ENCODE measurements around the gene TMSB15B. TPM values are rescaled to one million over a fixed set of nuclear protein-coding genes. Genes with fewer than 3 reads are reported as not detected.
"Not testable (repeated sequence)": the region's sequence is repeated elsewhere in the genome, so short reads cannot be mapped to it uniquely, and the experiment has no call there.

The TMSB15B gene
- total and polyA plus RNA-seq, 7 donors: 1.1 to 10.5 (median 4.4) TPM

DNA sequence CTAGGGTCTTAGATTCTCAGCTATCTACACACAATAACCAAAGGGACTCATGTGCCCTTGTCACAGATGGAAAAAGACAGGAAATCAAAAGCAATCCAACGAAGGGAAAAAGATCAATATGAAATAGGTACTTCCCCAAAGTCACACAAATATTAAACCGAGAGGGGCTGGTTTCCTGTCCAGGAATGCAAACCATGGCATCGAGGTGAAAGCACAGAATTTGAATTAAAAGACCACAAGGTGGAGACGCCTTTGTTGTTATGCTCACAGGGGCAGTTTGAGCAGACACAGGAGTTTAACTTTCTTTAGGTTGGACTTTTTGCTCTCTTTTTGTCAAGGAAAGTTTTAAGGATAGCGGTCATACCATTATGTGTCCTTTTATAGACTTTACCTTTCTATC, 36.8 kb downstream of the TMSB15B start:
- no peaks in the 10 kb centered on the region for H3K36me3 ChIP-seq
- no peaks in the 10 kb centered on the region for H3K27me3 ChIP-seq
- TF ChIP-seq POLR2A (IDR thresholded peaks at IDR 0.05): no peak
- no peak for TF ChIP-seq EP300 (IDR thresholded peaks at IDR 0.05)
- TF ChIP-seq, protein P1, sequence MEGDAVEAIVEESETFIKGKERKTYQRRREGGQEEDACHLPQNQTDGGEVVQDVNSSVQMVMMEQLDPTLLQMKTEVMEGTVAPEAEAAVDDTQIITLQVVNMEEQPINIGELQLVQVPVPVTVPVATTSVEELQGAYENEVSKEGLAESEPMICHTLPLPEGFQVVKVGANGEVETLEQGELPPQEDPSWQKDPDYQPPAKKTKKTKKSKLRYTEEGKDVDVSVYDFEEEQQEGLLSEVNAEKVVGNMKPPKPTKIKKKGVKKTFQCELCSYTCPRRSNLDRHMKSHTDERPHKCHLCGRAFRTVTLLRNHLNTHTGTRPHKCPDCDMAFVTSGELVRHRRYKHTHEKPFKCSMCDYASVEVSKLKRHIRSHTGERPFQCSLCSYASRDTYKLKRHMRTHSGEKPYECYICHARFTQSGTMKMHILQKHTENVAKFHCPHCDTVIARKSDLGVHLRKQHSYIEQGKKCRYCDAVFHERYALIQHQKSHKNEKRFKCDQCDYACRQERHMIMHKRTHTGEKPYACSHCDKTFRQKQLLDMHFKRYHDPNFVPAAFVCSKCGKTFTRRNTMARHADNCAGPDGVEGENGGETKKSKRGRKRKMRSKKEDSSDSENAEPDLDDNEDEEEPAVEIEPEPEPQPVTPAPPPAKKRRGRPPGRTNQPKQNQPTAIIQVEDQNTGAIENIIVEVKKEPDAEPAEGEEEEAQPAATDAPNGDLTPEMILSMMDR (IDR thresholded peaks at IDR 0.05): no peak
- no peak for TF ChIP-seq POLR2AphosphoS5 (IDR thresholded peaks at IDR 0.05)
- H3K4me3 ChIP-seq: no peak overlapping the region
- 38 to 43% methylated on average over 5 of the region's 5 CpGs for WGBS, 2 donors
- H3K27ac ChIP-seq: no peak overlapping the region
- no peaks in the 10 kb centered on the region for H3K9me3 ChIP-seq
- intact Hi-C loops (cut with DNase I): no loop called here
- no peak for DNase-seq
- no peaks in the 10 kb centered on the region for H3K4me1 ChIP-seq

- Histone ChIP-seq H3K27ac (no peak overlapping the region), H3K27me3 (no peaks in the 10 kb centered on the region), H3K4me1 (no peaks in the 10 kb centered on the region), H3K9me3 (no peaks in the 10 kb centered on the region), H3K36me3 (no peaks in the 10 kb centered on the region), H3K4me3 (no peak overlapping the region)
- intact Hi-C loops (cut with DNase I): no loop called here
- TF ChIP-seq, protein P1 (IDR thresholded peaks at IDR 0.05): no peak
- TF ChIP-seq EP300 (IDR thresholded peaks at IDR 0.05): no peak
- no peak for TF ChIP-seq POLR2A (IDR thresholded peaks at IDR 0.05)
- TF ChIP-seq POLR2AphosphoS5 (IDR thresholded peaks at IDR 0.05): no peak
- 72 to 73% methylated on average over 5 of the region's 5 CpGs for WGBS, 2 donors
- DNase-seq: no peak
Observed at GRCh38 chrX:104008831-104009230, 46.4 kb downstream of the TMSB15B start.

DNA sequence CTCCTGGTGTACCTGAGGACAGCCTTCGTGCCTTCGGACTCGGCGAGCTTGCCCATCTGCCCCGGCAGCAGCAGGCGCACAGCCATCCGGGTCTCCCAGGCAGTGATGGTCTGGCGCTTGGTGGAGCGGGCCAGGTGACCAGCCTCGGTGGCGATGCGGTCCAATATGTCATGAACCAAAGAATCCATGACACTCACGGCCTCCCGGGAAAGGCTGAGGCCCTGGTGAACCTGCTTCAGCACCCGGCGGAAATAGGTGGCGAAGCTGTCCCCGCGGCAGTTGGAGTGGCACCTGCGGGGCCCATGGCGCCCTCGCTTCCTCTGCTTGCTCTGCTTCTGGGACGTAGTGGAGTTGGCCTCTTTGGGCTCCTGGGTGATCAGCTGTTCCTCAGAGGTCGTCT, 50.7 kb downstream of the TMSB15B start:
- TF ChIP-seq POLR2A (IDR thresholded peaks at IDR 0.05): no peak
- TF ChIP-seq, protein P1 (IDR thresholded peaks at IDR 0.05): no peak
- TF ChIP-seq EP300 (IDR thresholded peaks at IDR 0.05): no peak
- intact Hi-C loops (cut with DNase I): no loop called here
- 94% methylated on average over 24 of the region's 24 CpGs for WGBS, 2 donors
- no peak overlapping the region for H3K27ac ChIP-seq
- H3K36me3 ChIP-seq: no peaks in the 10 kb centered on the region
- DNase-seq: no peak
- no peaks in the 10 kb centered on the region for H3K4me1 ChIP-seq
- H3K27me3 ChIP-seq: no peaks in the 10 kb centered on the region
- H3K9me3 ChIP-seq: no peaks in the 10 kb centered on the region
- H3K4me3 ChIP-seq: no peak overlapping the region

DNA sequence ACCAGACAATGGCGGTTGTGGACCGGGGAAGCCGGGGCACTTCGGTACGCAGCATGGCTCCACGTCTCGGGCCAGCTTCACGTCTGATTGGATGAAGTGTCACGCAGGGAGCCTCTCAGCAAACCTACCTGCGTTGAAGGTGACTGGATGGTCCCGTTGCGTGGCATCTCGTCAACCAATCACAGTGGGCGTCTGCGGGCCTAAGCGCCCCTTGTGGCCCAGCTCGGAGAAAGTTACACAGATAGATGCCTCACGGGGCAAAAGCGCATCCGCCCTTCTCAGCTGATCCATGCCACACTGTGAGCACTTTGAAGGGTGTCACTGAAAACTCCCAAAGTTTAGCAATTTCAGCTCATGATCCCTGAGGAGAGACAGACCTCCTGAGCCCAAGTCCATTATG, 51.2 kb downstream of the TMSB15B start, which contains the start of gene H2BW1:
TSS of gene H2BW1 (minus strand) at position 103 of the 400 bp plus-strand sequence. CDS start 132 bp downstream, outside the sequence.
- DNase-seq: no peak
- H3K4me1 ChIP-seq: no peaks in the 10 kb centered on the region
- no peaks in the 10 kb centered on the region for H3K36me3 ChIP-seq
- no peak within 1 kb of the TSS for H3K27ac ChIP-seq
- no peak within 1 kb of the TSS for H3K4me3 ChIP-seq
- H3K9me3 ChIP-seq: no peaks in the 10 kb centered on the region
- TF ChIP-seq POLR2AphosphoS5 (IDR thresholded peaks at IDR 0.05): no peak
- TF ChIP-seq POLR2A (IDR thresholded peaks at IDR 0.05): no peak
- no peak for TF ChIP-seq EP300 (IDR thresholded peaks at IDR 0.05)
- TF ChIP-seq, protein P1 (IDR thresholded peaks at IDR 0.05): no peak
- H3K27me3 ChIP-seq: no peaks in the 10 kb centered on the region
- WGBS, 2 donors: 90 to 92% methylated on average over 20 of the region's 20 CpGs
- intact Hi-C loops (cut with DNase I): no loop called here

GRCh38 chrX:104015576-104015975, 53.1 kb downstream of the TMSB15B start:
- H3K4me1 ChIP-seq; intact Hi-C loops (cut with DNase I); DNase-seq; H3K36me3 ChIP-seq; H3K27me3 ChIP-seq; H3K4me3 ChIP-seq; H3K9me3 ChIP-seq; H3K27ac ChIP-seq: not testable (repeated sequence)
- WGBS, 2 donors: 77 to 80% methylated on average over 8 of the region's 8 CpGs

Other genes starting within 250 kb of the TMSB15B start
- gene PLP1, start 185.8 kb upstream of the TMSB15B start, total RNA-seq: 100 to 1,000 TPM in 1 of 4 donors, 10 to 100 TPM in 3; 32.7 to 112 (median 47.0) TPM
- 10 to 100 TPM in 1 of 3 donors, 1 to 10 TPM in 2; 1.6 to 10.2 (median 3.6) TPM for gene PLP1, start 185.8 kb upstream of the TMSB15B start, polyA plus RNA-seq
- gene RAB9B, start 130.4 kb upstream of the TMSB15B start, total RNA-seq: 10 to 100 TPM in 3 of 4 donors, 1 to 10 TPM in 1; 9.2 to 18.8 (median 12.6) TPM
- gene RAB9B, start 130.4 kb upstream of the TMSB15B start, polyA plus RNA-seq: under 1 TPM; under 0.01 to 0.64 (median 0.23) TPM
- gene H2BW1, start 51.1 kb downstream of the TMSB15B start, total RNA-seq: not detected
- not detected for gene H2BW1, start 51.1 kb downstream of the TMSB15B start, polyA plus RNA-seq
- gene H2BW2, start 77.3 kb downstream of the TMSB15B start, total RNA-seq: not detected
- gene H2BW2, start 77.3 kb downstream of the TMSB15B start, polyA plus RNA-seq: not detected
- gene TMSB15C, start 113.6 kb downstream of the TMSB15B start, total RNA-seq: 1 to 10 TPM; 1.2 to 9.4 (median 5.9) TPM
- gene TMSB15C, start 113.6 kb downstream of the TMSB15B start, polyA plus RNA-seq: 1 to 10 TPM in 1 of 3 donors, not detected in 2; 1.0 TPM
- 1 to 10 TPM in 3 of 4 donors, under 1 TPM in 1; 0.66 to 2.9 (median 1.7) TPM for gene ZCCHC18, start 149.9 kb downstream of the TMSB15B start, total RNA-seq
- 1 to 10 TPM in 2 of 3 donors, not detected in 1; 2.7 to 4.2 TPM for gene ZCCHC18, start 149.9 kb downstream of the TMSB15B start, polyA plus RNA-seq
- 10 to 100 TPM; 14.7 to 23.5 (median 20.5) TPM for gene SLC25A53, start 194.4 kb downstream of the TMSB15B start, total RNA-seq
- gene SLC25A53, start 194.4 kb downstream of the TMSB15B start, polyA plus RNA-seq: 10 to 100 TPM in 1 of 3 donors, 1 to 10 TPM in 2; 8.2 to 10.8 (median 8.3) TPM
- gene FAM199X, start 203.8 kb downstream of the TMSB15B start, total RNA-seq: 10 to 100 TPM; 15.7 to 21.0 (median 18.6) TPM
- gene FAM199X, start 203.8 kb downstream of the TMSB15B start, polyA plus RNA-seq: 10 to 100 TPM; 13.8 to 17.1 (median 15.6) TPM